Measurements from ENCODE around the gene ACTL6B.

The ACTL6B gene

GRCh38 chr7:100626530-100627237 is 29.6 kb downstream of the ACTL6B start:
- Histone ChIP-seq H3K79me1 (ENCODE audit: low read length) (no peaks in the 10 kb centered on the region), H2AK5ac (ENCODE audit: low read length) (no peak overlapping the region), H3K27me3 (ENCODE audit: insufficient read depth, low read length) (peaks cover 7% of the 10 kb centered on the region), H2BK120ac (ENCODE audit: insufficient read depth, low read length, poor library complexity) (no peak overlapping the region), H2BK5ac (ENCODE audit: low read depth, low read length, poor library complexity) (no peak overlapping the region), H3K4me2 (ENCODE audit: low read length) (peak overlapping the region; percentile 51), H2BK12ac (ENCODE audit: low read length) (no peak overlapping the region), H3K4me3 (ENCODE audit: low read depth, low read length) (no peak overlapping the region), H3K4ac (ENCODE audit: low read depth, low read length) (no peak overlapping the region), H4K12ac (ENCODE audit: low read depth, low read length) (no peak overlapping the region), H4K8ac (ENCODE audit: low read depth, low read length) (no peak overlapping the region), H3K4me1 (ENCODE audit: control insufficient read depth in 1 of 2, insufficient read depth in 2 of 2, low read length in 2 of 2) (peaks cover 0 to 3% of the 10 kb centered on the region in 2 experiments), H3K9ac (ENCODE audit: low read length) (no peak overlapping the region), H2AFZ (ENCODE audit: insufficient read depth, low read length, poor library complexity) (no peak overlapping the region), H3K18ac (ENCODE audit: low read length) (no peak overlapping the region), H4K91ac (ENCODE audit: low read depth, low read length) (no peak overlapping the region), H3K9me3 (ENCODE audit: insufficient read depth, low read depth, low read length) (peaks cover 6% of the 10 kb centered on the region), H3K79me2 (ENCODE audit: control insufficient read depth, insufficient read depth, low read length, poor library complexity) (no peaks in the 10 kb centered on the region), H3K23ac (ENCODE audit: low read length) (no peak overlapping the region), H3K27ac (ENCODE audit: low read depth, low read length) (no peak overlapping the region), H3K14ac (ENCODE audit: low read length) (no peak overlapping the region), H3K36me3 (ENCODE audit: control insufficient read depth in 1 of 2, insufficient read depth in 2 of 2, low read length in 2 of 2) (no peaks in the 10 kb centered on the region)
- DNase-seq = peak; percentile 78 to 82
- WGBS (ENCODE audit: extremely low coverage, insufficient coverage, insufficient read length) = no CpG with 5 or more reads among the region's 37 CpGs

GRCh38 chr7:100626055-100626454 is 30.2 kb downstream of the ACTL6B start:
- Histone ChIP-seq H3K4me3 (ENCODE audit: low read depth, low read length) (no peak overlapping the region), H3K4ac (ENCODE audit: low read depth, low read length) (no peak overlapping the region), H3K27ac (ENCODE audit: low read depth, low read length) (no peak overlapping the region), H2AFZ (ENCODE audit: insufficient read depth, low read length, poor library complexity) (no peak overlapping the region), H2BK12ac (ENCODE audit: low read length) (no peak overlapping the region), H4K12ac (ENCODE audit: low read depth, low read length) (no peak overlapping the region), H4K8ac (ENCODE audit: low read depth, low read length) (no peak overlapping the region), H4K91ac (ENCODE audit: low read depth, low read length) (no peak overlapping the region), H3K18ac (ENCODE audit: low read length) (no peak overlapping the region), H3K36me3 (ENCODE audit: control insufficient read depth in 1 of 2, insufficient read depth in 2 of 2, low read length in 2 of 2) (no peaks in the 10 kb centered on the region), H3K23ac (ENCODE audit: low read length) (no peak overlapping the region), H2BK5ac (ENCODE audit: low read depth, low read length, poor library complexity) (no peak overlapping the region), H3K4me1 (ENCODE audit: control insufficient read depth in 1 of 2, insufficient read depth in 2 of 2, low read length in 2 of 2) (peaks cover 0 to 3% of the 10 kb centered on the region in 2 experiments), H3K9ac (ENCODE audit: low read length) (no peak overlapping the region), H3K14ac (ENCODE audit: low read length) (no peak overlapping the region), H3K79me2 (ENCODE audit: control insufficient read depth, insufficient read depth, low read length, poor library complexity) (no peaks in the 10 kb centered on the region), H3K79me1 (ENCODE audit: low read length) (no peaks in the 10 kb centered on the region), H3K27me3 (ENCODE audit: insufficient read depth, low read length) (peaks cover 7% of the 10 kb centered on the region), H3K9me3 (ENCODE audit: insufficient read depth, low read depth, low read length) (peaks cover 6% of the 10 kb centered on the region), H3K4me2 (ENCODE audit: low read length) (peak overlapping the region; percentile 51), H2BK120ac (ENCODE audit: insufficient read depth, low read length, poor library complexity) (no peak overlapping the region), H2AK5ac (ENCODE audit: low read length) (no peak overlapping the region)
- WGBS (ENCODE audit: extremely low coverage, insufficient coverage, insufficient read length) = no CpG with 5 or more reads among the region's 3 CpGs
- DNase-seq = no peak

- H3K27me3 ChIP-seq (ENCODE audit: insufficient read depth, low read length) = peaks cover 7% of the 10 kb centered on the region
- H3K79me2 ChIP-seq (ENCODE audit: control insufficient read depth, insufficient read depth, low read length, poor library complexity) = no peaks in the 10 kb centered on the region
- DNase-seq = no peak
- H3K27ac ChIP-seq (ENCODE audit: low read depth, low read length) = no peak overlapping the region
- no peak overlapping the region for H3K4me2 ChIP-seq (ENCODE audit: low read length)
- H2AK5ac ChIP-seq (ENCODE audit: low read length) = no peak overlapping the region
- H2AFZ ChIP-seq (ENCODE audit: insufficient read depth, low read length, poor library complexity) = no peak overlapping the region
- H2BK120ac ChIP-seq (ENCODE audit: insufficient read depth, low read length, poor library complexity) = no peak overlapping the region
- H2BK5ac ChIP-seq (ENCODE audit: low read depth, low read length, poor library complexity) = no peak overlapping the region
- no CpG with 5 or more reads among the region's 15 CpGs for WGBS (ENCODE audit: extremely low coverage, insufficient coverage, insufficient read length)
- H3K4me3 ChIP-seq (ENCODE audit: low read depth, low read length) = no peak overlapping the region
- peaks cover 5% of the 10 kb centered on the region for H3K9me3 ChIP-seq (ENCODE audit: insufficient read depth, low read depth, low read length)
- no peak overlapping the region for H3K18ac ChIP-seq (ENCODE audit: low read length)
- H4K8ac ChIP-seq (ENCODE audit: low read depth, low read length) = no peak overlapping the region
- no peak overlapping the region for H2BK12ac ChIP-seq (ENCODE audit: low read length)
- H3K14ac ChIP-seq (ENCODE audit: low read length) = no peak overlapping the region
- H3K9ac ChIP-seq (ENCODE audit: low read length) = no peak overlapping the region
- H3K4me1 ChIP-seq (ENCODE audit: control insufficient read depth in 1 of 2, insufficient read depth in 2 of 2, low read length in 2 of 2) = peaks cover 0 to 3% of the 10 kb centered on the region in 2 experiments
- H4K91ac ChIP-seq (ENCODE audit: low read depth, low read length) = no peak overlapping the region
- no peak overlapping the region for H3K23ac ChIP-seq (ENCODE audit: low read length)
- H3K79me1 ChIP-seq (ENCODE audit: low read length) = no peaks in the 10 kb centered on the region
- no peak overlapping the region for H3K4ac ChIP-seq (ENCODE audit: low read depth, low read length)
- no peaks in the 10 kb centered on the region for H3K36me3 ChIP-seq (ENCODE audit: control insufficient read depth in 1 of 2, insufficient read depth in 2 of 2, low read length in 2 of 2)
- H4K12ac ChIP-seq (ENCODE audit: low read depth, low read length) = no peak overlapping the region
Measured at GRCh38 chr7:100623951-100624824, 32.1 kb downstream of the ACTL6B start.

- no peak overlapping the region for H2BK120ac ChIP-seq (ENCODE audit: insufficient read depth, low read length, poor library complexity)
- H4K12ac ChIP-seq (ENCODE audit: low read depth, low read length) = no peak overlapping the region
- no peak overlapping the region for H3K18ac ChIP-seq (ENCODE audit: low read length)
- no peak overlapping the region for H3K27ac ChIP-seq (ENCODE audit: low read depth, low read length)
- H4K91ac ChIP-seq (ENCODE audit: low read depth, low read length) = no peak overlapping the region
- DNase-seq = no peak
- no peak overlapping the region for H3K4ac ChIP-seq (ENCODE audit: low read depth, low read length)
- H4K8ac ChIP-seq (ENCODE audit: low read depth, low read length) = no peak overlapping the region
- no peak overlapping the region for H2AK5ac ChIP-seq (ENCODE audit: low read length)
- no peak overlapping the region for H3K23ac ChIP-seq (ENCODE audit: low read length)
- no peaks in the 10 kb centered on the region for H3K36me3 ChIP-seq (ENCODE audit: control insufficient read depth in 1 of 2, insufficient read depth in 2 of 2, low read length in 2 of 2)
- no peak overlapping the region for H3K9ac ChIP-seq (ENCODE audit: low read length)
- H2BK5ac ChIP-seq (ENCODE audit: low read depth, low read length, poor library complexity) = no peak overlapping the region
- H2BK12ac ChIP-seq (ENCODE audit: low read length) = no peak overlapping the region
- H3K9me3 ChIP-seq (ENCODE audit: insufficient read depth, low read depth, low read length) = no peaks in the 10 kb centered on the region
- no peak overlapping the region for H2AFZ ChIP-seq (ENCODE audit: insufficient read depth, low read length, poor library complexity)
- WGBS (ENCODE audit: extremely low coverage, insufficient coverage, insufficient read length) = no CpG with 5 or more reads among the region's 8 CpGs
- H3K4me1 ChIP-seq (ENCODE audit: control insufficient read depth in 1 of 2, insufficient read depth in 2 of 2, low read length in 2 of 2) = no peaks in the 10 kb centered on the region
- H3K79me1 ChIP-seq (ENCODE audit: low read length) = no peaks in the 10 kb centered on the region
- no peaks in the 10 kb centered on the region for H3K27me3 ChIP-seq (ENCODE audit: insufficient read depth, low read length)
- H3K4me2 ChIP-seq (ENCODE audit: low read length) = no peak overlapping the region
- H3K14ac ChIP-seq (ENCODE audit: low read length) = no peak overlapping the region
- no peaks in the 10 kb centered on the region for H3K79me2 ChIP-seq (ENCODE audit: control insufficient read depth, insufficient read depth, low read length, poor library complexity)
- H3K4me3 ChIP-seq (ENCODE audit: low read depth, low read length) = no peak overlapping the region
Measured at GRCh38 chr7:100621554-100621953, 34.7 kb downstream of the ACTL6B start.
